IPS DF 6.9 (cell line): ENCODE results near the gene SLC8A1.

Experiments
- DNase-seq: peaks from one replicate; pipeline ENCODE4 v3.0.0-alpha.2; 2013; ENCODE audit warnings: low read depth, low spot score
- H3K27ac ChIP-seq: one replicate; pipeline ENCODE4 v1.5.1; 2013; ENCODE audit warnings: low read length, control low read depth
- H3K27me3 ChIP-seq: 2 replicates; pipeline ENCODE4 v1.6.1; 2013; ENCODE audit warnings: mild to moderate bottlenecking, low read length; ENCODE audit not compliant: control insufficient read depth, insufficient read depth
- H3K36me3 ChIP-seq: 2 replicates; pipeline ENCODE4 v1.6.1; 2013; ENCODE audit warnings: low read length; ENCODE audit not compliant: control insufficient read depth, insufficient read depth
- H3K4me1 ChIP-seq: 2 replicates; pipeline ENCODE4 v1.6.1; 2013; ENCODE audit warnings: low read length; ENCODE audit not compliant: control insufficient read depth, insufficient read depth
- H3K4me3 ChIP-seq: 2 replicates; pipeline ENCODE4 v1.5.1; 2013; ENCODE audit warnings: mild to moderate bottlenecking, low read length
- H3K9me3 ChIP-seq: 2 replicates; pipeline ENCODE4 v1.6.1; 2013; ENCODE audit warnings: low read length, inconsistent platforms; ENCODE audit not compliant: control insufficient read depth, insufficient read depth
- WGBS: extraction: QIAGEN DNeasy Blood & Tissue Kit; methylation state at CpG from one replicate; pipeline ENCODE4 v1.1.7; 2013; ENCODE audit warnings: mixed read lengths, missing lambda C conversion rate; ENCODE audit not compliant: insufficient read length, insufficient coverage; 5-methylcytosine and 5-hydroxymethylcytosine counted together

The SLC8A1 gene

DNA sequence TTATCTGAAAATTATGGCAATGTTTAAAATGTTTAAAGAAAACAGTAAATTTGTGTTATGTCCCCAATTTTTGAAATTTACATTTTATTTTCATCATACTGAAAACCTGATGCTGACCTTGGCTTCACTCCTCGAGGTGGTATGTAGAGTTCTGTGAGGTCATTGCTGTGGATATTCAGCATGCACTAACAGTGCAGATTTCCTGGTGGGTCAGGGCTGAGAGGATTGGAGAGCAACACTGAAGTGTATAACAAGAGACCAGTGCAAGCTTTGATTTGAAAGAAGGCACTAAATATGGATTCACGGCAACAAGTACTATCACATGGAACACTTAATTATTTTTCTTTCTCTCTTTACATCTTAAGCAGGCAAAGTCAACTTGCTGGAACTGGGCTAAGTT is 134.1 kb downstream of the SLC8A1 start:
- H3K27ac ChIP-seq = no peak overlapping the region
- WGBS = no CpG with 5 or more reads among the region's 2 CpGs
- no peak for DNase-seq

DNA sequence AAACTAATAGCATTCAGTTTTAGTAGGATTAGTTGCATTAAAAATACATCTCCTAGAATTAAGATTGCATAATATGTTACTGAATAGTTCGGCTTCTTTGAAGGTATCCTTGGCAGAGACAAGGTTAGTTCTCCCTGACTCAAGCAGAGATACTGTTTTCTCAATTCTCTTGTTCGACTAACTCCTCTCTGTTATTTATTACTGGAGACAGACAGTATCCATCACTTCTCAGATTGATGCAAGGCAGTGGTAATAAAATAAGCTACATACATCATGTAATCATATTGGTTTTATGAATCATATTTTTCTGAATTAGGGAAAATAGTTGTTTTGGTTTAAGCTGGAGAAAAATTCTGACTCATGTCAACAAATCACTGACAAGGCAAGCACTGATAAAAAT is 134.8 kb downstream of the SLC8A1 start:
- no peaks in the 10 kb centered on the region for H3K36me3 ChIP-seq
- no peak overlapping the region for H3K27ac ChIP-seq
- DNase-seq = no peak
- H3K4me1 ChIP-seq = no peaks in the 10 kb centered on the region
- no peaks in the 10 kb centered on the region for H3K9me3 ChIP-seq
- no peak overlapping the region for H3K4me3 ChIP-seq
- H3K27me3 ChIP-seq = no peaks in the 10 kb centered on the region
- no CpG with 5 or more reads among the region's 2 CpGs for WGBS

More for the DNA sequence above, 134.1 kb downstream of the SLC8A1 start:
- Histone ChIP-seq H3K27me3 (no peaks in the 10 kb centered on the region), H3K4me1 (no peaks in the 10 kb centered on the region), H3K9me3 (no peaks in the 10 kb centered on the region), H3K4me3 (no peak overlapping the region), H3K36me3 (no peaks in the 10 kb centered on the region)

DNA sequence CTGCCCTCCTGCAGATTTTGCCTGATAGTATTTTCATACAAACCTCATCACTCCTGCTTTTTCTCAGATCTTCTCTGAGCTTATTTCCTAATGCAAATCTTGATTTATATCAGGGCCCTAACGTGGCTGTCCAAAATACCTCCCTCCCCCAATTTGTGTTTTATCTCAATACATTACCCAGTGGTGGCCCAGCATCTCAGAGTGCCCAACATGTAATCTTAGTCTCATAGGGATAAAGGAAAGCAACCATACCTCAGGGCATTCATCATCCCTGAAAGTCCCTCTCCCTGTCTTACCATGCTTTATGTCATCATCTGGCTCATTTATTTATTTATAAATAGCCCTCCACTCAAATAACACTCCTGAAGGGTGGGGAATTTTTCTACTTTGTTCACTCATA is 135.3 kb downstream of the SLC8A1 start:
- DNase-seq = no peak
- no peaks in the 10 kb centered on the region for H3K27me3 ChIP-seq
- H3K4me3 ChIP-seq = no peak overlapping the region
- no peaks in the 10 kb centered on the region for H3K4me1 ChIP-seq
- WGBS = no CpG with 5 or more reads among the region's 1 CpG
- no peak overlapping the region for H3K27ac ChIP-seq
- no peaks in the 10 kb centered on the region for H3K9me3 ChIP-seq
- no peaks in the 10 kb centered on the region for H3K36me3 ChIP-seq

DNA sequence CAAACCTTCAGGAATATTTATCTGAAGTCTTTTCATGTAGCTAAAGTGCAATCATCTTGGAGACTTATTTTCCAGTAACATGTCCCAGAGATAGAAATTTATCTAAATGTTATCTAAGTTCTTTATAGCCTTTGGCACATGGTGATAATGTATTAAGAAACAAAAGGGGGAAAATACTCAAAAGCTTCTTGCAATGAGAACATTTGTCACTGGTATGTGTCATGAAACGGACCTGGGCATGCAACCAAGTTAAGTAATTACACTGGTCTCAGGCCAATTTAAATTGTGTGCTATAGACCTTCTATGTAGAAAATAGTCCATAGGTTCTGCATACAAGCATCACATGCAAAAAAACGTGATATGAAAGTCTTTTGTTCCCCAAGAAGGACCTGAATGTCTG is 136.2 kb downstream of the SLC8A1 start:
- no peaks in the 10 kb centered on the region for H3K27me3 ChIP-seq
- H3K4me3 ChIP-seq = no peak overlapping the region
- WGBS = no CpG with 5 or more reads among the region's 2 CpGs
- no peak for DNase-seq
- H3K9me3 ChIP-seq = no peaks in the 10 kb centered on the region
- no peaks in the 10 kb centered on the region for H3K36me3 ChIP-seq
- H3K27ac ChIP-seq = no peak overlapping the region
- no peaks in the 10 kb centered on the region for H3K4me1 ChIP-seq

DNA sequence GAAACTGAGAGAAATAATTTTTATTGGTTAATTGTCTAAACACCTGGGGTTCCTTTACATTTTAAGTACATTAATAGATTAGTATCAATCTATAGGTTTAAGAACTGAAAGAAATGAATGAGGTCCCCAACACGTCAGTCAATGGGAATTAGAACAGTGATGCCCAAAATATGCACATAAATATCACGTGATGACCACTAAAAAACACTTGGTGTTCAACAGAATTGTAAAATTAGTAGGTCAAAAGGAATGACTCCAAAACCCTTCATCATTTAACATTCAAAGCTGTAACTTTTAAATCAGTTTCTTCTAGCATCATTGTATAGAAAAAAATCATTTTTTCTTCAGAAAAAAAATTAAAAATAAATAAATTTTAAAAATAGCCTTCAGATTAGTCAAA is 140.9 kb downstream of the SLC8A1 start:
- DNase-seq = no peak

DNA sequence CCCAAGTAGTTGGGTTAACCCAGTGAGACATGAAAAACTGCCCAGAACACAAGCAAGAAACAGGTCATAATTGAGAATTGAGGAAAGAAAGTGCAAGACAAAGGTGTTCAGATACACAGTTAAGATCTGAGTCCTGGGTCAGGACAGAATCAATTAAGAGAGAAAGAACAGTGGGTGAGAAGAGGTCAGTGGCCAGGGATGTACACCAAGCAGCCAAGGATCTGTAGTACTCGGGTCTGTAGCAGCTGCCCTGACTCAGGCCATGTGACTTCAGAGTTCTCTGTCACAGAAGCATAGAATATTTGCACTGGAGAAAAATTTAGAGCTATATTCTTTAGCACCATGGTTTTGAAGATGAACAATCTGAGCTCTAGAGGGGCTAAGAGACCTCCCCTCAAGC is 141.6 kb downstream of the SLC8A1 start:
- Histone ChIP-seq H3K36me3 (no peaks in the 10 kb centered on the region), H3K4me1 (no peaks in the 10 kb centered on the region), H3K27me3 (no peaks in the 10 kb centered on the region), H3K9me3 (no peaks in the 10 kb centered on the region), H3K4me3 (no peak overlapping the region), H3K27ac (no peak overlapping the region)
- WGBS = no CpG with 5 or more reads among the region's 1 CpG
- DNase-seq = no peak

More for the DNA sequence above, 140.9 kb downstream of the SLC8A1 start:
- no peak overlapping the region for H3K4me3 ChIP-seq
- H3K36me3 ChIP-seq = no peaks in the 10 kb centered on the region
- H3K27me3 ChIP-seq = no peaks in the 10 kb centered on the region
- no peak overlapping the region for H3K27ac ChIP-seq
- H3K9me3 ChIP-seq = no peaks in the 10 kb centered on the region
- WGBS = no CpG with 5 or more reads among the region's 2 CpGs
- no peaks in the 10 kb centered on the region for H3K4me1 ChIP-seq

DNA sequence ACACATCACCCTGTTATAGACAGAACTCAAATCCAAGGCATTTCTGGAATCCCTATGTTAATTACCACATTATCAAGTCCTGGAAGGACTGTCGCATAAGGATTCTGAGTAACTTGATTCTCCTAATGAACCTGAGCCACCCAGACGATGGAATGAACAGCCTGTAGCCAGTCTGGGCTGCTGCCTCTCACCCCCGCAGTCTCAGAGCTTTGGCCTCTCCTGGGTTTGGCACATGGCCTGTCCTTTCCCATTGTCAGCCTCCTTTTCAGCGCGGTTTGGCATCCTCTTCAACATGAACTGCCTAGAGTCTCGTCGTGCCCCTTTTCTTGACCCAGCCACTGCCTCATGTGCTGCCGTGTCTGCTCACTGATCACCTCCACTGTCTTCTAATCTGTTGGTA is 147.6 kb downstream of the SLC8A1 start:
- Histone ChIP-seq H3K4me3 (no peak overlapping the region), H3K27ac (no peak overlapping the region), H3K36me3 (no peaks in the 10 kb centered on the region), H3K9me3 (no peaks in the 10 kb centered on the region), H3K4me1 (peaks cover 2% of the 10 kb centered on the region; the same call in 1 of the 2 replicates), H3K27me3 (no peaks in the 10 kb centered on the region)
- no peak for DNase-seq
- no CpG with 5 or more reads among the region's 8 CpGs for WGBS

DNA sequence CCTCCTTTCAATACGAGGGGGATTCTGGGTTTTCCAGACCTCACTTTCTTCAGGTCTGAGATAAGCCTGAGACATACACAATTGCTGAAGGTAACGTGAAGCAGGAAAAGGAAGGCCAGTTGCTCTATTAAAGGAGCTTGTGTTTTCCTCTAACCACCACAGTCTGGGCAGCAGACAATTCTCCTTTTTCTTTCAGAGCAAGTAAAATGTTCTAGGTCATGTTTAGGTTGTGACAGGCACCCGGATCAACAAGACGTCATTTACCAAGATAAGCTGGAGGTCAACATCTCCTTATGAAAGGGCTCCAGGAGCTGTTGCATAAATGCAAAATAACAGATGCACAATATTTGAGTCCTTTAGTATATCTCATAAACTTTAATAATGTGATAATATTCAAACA is 148.1 kb downstream of the SLC8A1 start:
- Histone ChIP-seq H3K27ac (no peak overlapping the region), H3K4me3 (no peak overlapping the region), H3K4me1 (peaks cover 2% of the 10 kb centered on the region; the same call in 1 of the 2 replicates), H3K36me3 (no peaks in the 10 kb centered on the region), H3K9me3 (no peaks in the 10 kb centered on the region), H3K27me3 (no peaks in the 10 kb centered on the region)
- no CpG with 5 or more reads among the region's 4 CpGs for WGBS
- no peak for DNase-seq

DNA sequence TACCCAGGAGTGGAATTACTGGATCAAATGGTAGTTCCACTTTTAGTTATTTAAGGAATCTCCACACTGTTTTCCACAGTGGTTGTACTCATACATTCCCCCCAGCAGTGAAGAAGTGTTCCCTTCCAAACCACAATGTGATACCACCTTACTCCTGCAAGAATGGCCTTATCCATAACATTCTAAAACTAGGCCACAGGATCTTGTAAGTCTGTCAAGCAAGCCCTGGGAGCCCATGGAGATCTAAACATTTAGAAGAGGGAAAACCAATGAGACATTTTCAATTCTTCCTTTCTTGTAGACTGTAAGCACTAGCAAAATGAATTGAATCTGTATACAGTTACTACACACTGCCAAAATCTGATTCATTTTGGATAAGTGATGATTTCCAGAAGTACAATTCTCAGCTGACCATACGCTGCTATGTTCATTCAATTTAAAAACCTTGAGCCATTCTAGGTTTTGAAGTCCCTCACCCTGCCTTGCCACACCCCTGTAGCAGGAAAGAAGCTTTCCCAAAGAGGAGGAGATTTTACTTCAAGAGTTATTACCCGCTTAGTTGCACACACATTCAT is 149.1 kb downstream of the SLC8A1 start:
- no CpG with 5 or more reads among the region's 2 CpGs for WGBS

DNA sequence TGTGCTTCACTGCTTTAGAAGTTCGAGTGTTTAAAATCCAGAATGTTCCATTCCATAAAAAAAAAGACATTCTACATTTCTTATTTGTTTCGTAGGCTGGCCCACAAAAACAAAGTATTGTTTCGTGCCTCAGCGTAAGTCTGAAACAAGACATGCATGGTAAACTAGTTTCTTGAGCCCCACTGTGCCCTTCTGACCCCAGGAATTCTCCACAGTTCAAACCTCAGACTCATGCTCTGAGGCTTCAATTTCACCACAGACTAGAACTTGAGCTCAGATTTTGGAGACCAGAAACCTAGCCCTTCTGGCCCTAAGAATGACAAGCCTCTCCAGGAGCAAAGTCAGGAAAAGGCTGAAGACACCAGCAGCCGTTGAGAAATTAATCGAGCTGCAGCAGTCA is 151.5 kb downstream of the SLC8A1 start:
- H3K4me3 ChIP-seq = no peak overlapping the region
- H3K27me3 ChIP-seq = no peaks in the 10 kb centered on the region
- no peak overlapping the region for H3K27ac ChIP-seq
- no peaks in the 10 kb centered on the region for H3K9me3 ChIP-seq
- no CpG with 5 or more reads among the region's 6 CpGs for WGBS
- DNase-seq = no peak
- no peaks in the 10 kb centered on the region for H3K36me3 ChIP-seq
- peaks cover 2% of the 10 kb centered on the region; the same call in 1 of the 2 replicates for H3K4me1 ChIP-seq

More for the DNA sequence above, 149.1 kb downstream of the SLC8A1 start:
- H3K9me3 ChIP-seq = no peaks in the 10 kb centered on the region
- H3K4me1 ChIP-seq = peaks cover 2% of the 10 kb centered on the region; the same call in 1 of the 2 replicates
- H3K27ac ChIP-seq = no peak overlapping the region
- DNase-seq = no peak
- H3K27me3 ChIP-seq = no peaks in the 10 kb centered on the region
- no peaks in the 10 kb centered on the region for H3K36me3 ChIP-seq
- no peak overlapping the region for H3K4me3 ChIP-seq

DNA sequence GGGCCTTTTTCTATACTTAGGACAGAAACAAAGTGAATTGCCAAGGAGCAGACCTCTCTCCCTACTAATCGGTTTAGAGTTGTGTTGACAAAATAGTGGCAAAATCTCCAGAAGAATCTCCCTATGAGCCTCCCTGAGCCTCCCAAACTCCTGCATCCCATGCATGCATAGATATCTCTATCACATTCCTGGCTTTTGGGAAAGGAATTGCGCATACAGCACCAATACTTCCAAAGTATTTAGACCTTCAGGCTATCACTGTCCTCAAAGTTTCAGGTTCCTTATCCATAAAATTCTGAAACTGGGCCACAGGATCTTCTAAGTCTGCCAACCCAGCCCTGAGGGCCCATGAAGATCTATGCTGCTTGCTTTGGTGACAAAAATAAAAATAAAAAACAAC is 152.1 kb downstream of the SLC8A1 start:
- Histone ChIP-seq H3K4me3 (no peak overlapping the region), H3K27ac (no peak overlapping the region), H3K9me3 (no peaks in the 10 kb centered on the region), H3K27me3 (no peaks in the 10 kb centered on the region), H3K4me1 (peaks cover 2% of the 10 kb centered on the region; the same call in 1 of the 2 replicates), H3K36me3 (no peaks in the 10 kb centered on the region)
- WGBS = no CpG with 5 or more reads among the region's 2 CpGs
- no peak for DNase-seq
